Caco-2 (cell line): ENCODE results near the gene ABHD16A. TPM values are rescaled to one million over a fixed set of nuclear protein-coding genes. Genes with fewer than 3 reads are reported as not detected.

Experiments
- BruUV-seq: library from RNA; stranded (reverse); fragments of 400-500 nt; replicated peaks from 2 replicates; lab custom pipeline; 2021; lab: Mats Ljungman, UMichigan
- CTCF ChIA-PET: fragments of 300-600 bp; sonication (Branson Sonifier 250); formaldehyde crosslinking; loops from one replicate; lab custom pipeline; 2022; ENCODE audit warnings: antibody characterized with exemption; lab: Charles Lee
- POLR2A ChIA-PET: fragments of 300-600 bp; sonication (Branson Sonifier 250); formaldehyde crosslinking; loops from one replicate; lab custom pipeline; 2022; ENCODE audit warnings: antibody characterized with exemption; lab: Charles Lee
- DNase-seq, 2 experiments: peaks; one replicate each; pipeline versions ENCODE4 v3.0.0 to v3.0.0-alpha.2; 2020 to 2022
- H3K27me3 ChIP-seq: replicated peaks from 2 replicates; pipeline ENCODE4 v1.6.0; 2011; ENCODE audit warnings: low read length; ENCODE audit not compliant: control insufficient read depth, insufficient read depth
- H3K36me3 ChIP-seq: 2 replicates; pipeline ENCODE4 v1.5.1; 2011; ENCODE audit warnings: low read length; ENCODE audit not compliant: control insufficient read depth, insufficient read depth
- H3K4me1 ChIP-seq: fragments of 250-450 bp; sonication (Bioruptor Pico); 2 replicates; pipeline ENCODE4 v1.5.1; 2020; ENCODE audit warnings: mild to moderate bottlenecking
- H3K4me3 ChIP-seq: 2 replicates; pipeline ENCODE4 v1.5.1; 2011; ENCODE audit warnings: low read depth, mild to moderate bottlenecking, control low read depth, low read length
- H3K9me3 ChIP-seq: fragments of 250-450 bp; sonication (Bioruptor Pico); 2 replicates; pipeline ENCODE4 v1.5.1; 2020; ENCODE audit warnings: mild to moderate bottlenecking, moderate library complexity
- H3K27ac Mint-ChIP-seq: one replicate; pipeline ENCODE4 v1.8.0; 2022; ENCODE audit warnings: mixed read lengths; ENCODE audit not compliant: unreplicated experiment
- H3K27me3 Mint-ChIP-seq: one replicate; pipeline ENCODE4 v1.8.0; 2022; ENCODE audit warnings: mixed read lengths; ENCODE audit not compliant: insufficient read depth, unreplicated experiment
- H3K36me3 Mint-ChIP-seq: one replicate; pipeline ENCODE4 v1.8.0; 2022; ENCODE audit warnings: mild to moderate bottlenecking, mixed read lengths; ENCODE audit not compliant: insufficient read depth, unreplicated experiment
- H3K4me1 Mint-ChIP-seq: one replicate; pipeline ENCODE4 v1.8.0; 2022; ENCODE audit warnings: low read depth, mixed read lengths; ENCODE audit not compliant: unreplicated experiment
- H3K4me3 Mint-ChIP-seq: one replicate; pipeline ENCODE4 v1.8.0; 2022; ENCODE audit warnings: mild to moderate bottlenecking, moderate library complexity, mixed read lengths; ENCODE audit not compliant: unreplicated experiment
- H3K9me3 Mint-ChIP-seq: one replicate; pipeline ENCODE4 v1.8.0; 2022; ENCODE audit warnings: mixed read lengths; ENCODE audit not compliant: unreplicated experiment
- intact Hi-C: fragments of 100-400 bp; cut with micrococcal nuclease; formaldehyde crosslinking; loops from one replicate; pipeline ENCODE4 v1.10.0; 2022; ENCODE audit not compliant: unreplicated experiment
- total RNA-seq: library from RNA; stranded (reverse); gene quantifications from 2 replicates; pipeline ENCODE4 v1.2.3, GENCODE V29; 2022
- TF ChIP-seq, protein P1 (sequence below), 2 experiments: fragments of 200-600 bp in 1 of 2; IDR thresholded peaks; 1 replicate in 1 of 2; 2 replicates in 1 of 2; pipeline versions ENCODE4 v1.5.1 to v1.8.0; 2011 to 2022; ENCODE audit warnings: antibody characterized with exemption in 1 of 2, control low read depth in 1 of 2, inconsistent platforms in 1 of 2, low read depth in 1 of 2, low read length in 1 of 2, mild to moderate bottlenecking in 1 of 2, moderate library complexity in 1 of 2; ENCODE audit not compliant: insufficient read depth in 1 of 2, severe bottlenecking in 1 of 2, unreplicated experiment in 1 of 2

The ABHD16A gene
- total RNA-seq, 1 experiment from 2014 or later: 62.7 TPM

DNA sequence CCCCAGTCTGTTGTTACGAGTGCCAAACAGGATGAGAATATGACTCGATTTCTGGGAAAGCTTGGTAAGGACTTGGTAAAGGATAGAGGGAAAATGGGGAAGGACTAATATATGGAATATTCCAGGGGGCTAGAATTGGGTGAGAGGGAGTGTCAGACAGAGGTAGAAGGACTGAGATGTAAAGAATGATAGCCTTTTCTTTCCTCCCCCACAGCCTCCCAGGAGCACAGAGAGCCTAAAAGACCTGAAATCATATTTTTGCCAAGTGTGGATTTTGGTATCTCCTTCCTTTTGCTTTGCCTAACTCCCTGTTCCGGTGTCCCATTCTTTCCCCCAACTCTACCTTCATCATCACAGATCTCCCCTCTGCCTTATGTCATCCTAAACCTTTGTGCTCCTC is 39.8 kb upstream of the ABHD16A start:
- Mint-ChIP-seq H3K36me3 (peaks cover 50% of the 10 kb centered on the region), H3K4me1 (peaks cover 21% of the 10 kb centered on the region), H3K27ac (no peak overlapping the region), H3K4me3 (no peak overlapping the region), H3K9me3 (no peaks in the 10 kb centered on the region), H3K27me3 (no peaks in the 10 kb centered on the region)
- ChIA-PET POLR2A (no interaction called here), CTCF (no interaction called here)
- Histone ChIP-seq H3K27me3 (no peaks in the 10 kb centered on the region), H3K4me1 (peaks cover 23% of the 10 kb centered on the region), H3K36me3 (peaks cover 3% of the 10 kb centered on the region; the same call in 1 of the 2 replicates), H3K4me3 (no peak overlapping the region), H3K9me3 (no peaks in the 10 kb centered on the region)
- BruUV-seq: no TSS peak
- intact Hi-C loops: no loop called here
- no peak for DNase-seq
- TF ChIP-seq, protein P1, sequence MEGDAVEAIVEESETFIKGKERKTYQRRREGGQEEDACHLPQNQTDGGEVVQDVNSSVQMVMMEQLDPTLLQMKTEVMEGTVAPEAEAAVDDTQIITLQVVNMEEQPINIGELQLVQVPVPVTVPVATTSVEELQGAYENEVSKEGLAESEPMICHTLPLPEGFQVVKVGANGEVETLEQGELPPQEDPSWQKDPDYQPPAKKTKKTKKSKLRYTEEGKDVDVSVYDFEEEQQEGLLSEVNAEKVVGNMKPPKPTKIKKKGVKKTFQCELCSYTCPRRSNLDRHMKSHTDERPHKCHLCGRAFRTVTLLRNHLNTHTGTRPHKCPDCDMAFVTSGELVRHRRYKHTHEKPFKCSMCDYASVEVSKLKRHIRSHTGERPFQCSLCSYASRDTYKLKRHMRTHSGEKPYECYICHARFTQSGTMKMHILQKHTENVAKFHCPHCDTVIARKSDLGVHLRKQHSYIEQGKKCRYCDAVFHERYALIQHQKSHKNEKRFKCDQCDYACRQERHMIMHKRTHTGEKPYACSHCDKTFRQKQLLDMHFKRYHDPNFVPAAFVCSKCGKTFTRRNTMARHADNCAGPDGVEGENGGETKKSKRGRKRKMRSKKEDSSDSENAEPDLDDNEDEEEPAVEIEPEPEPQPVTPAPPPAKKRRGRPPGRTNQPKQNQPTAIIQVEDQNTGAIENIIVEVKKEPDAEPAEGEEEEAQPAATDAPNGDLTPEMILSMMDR (IDR thresholded peaks at IDR 0.05; ENCODE audit: insufficient read depth in 1 of 2, low read depth in 1 of 2, low read length in 1 of 2, severe bottlenecking in 1 of 2, unreplicated experiment in 1 of 2): no peak

DNA sequence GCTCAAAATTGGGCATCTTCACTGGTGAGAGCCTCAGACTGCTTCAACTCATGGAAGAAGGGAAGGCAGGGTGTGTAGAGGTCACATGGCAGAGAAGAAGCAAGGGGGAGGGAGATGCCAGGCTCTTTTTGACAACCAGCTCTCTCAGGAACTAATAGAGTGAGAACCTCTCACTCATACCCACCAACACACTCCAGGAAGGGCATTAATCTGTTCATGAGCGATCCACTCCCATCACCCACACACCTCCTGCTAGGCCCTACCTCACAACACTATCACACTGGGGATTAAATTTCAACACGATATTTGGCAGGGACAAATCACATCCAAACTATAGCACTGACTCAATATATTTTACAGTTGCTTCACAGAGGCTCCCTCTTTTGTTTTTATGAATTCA is 38.7 kb upstream of the ABHD16A start:
- no peak for DNase-seq
- Mint-ChIP-seq H3K27ac (no peak overlapping the region), H3K4me3 (peak overlapping the region; percentile 95), H3K9me3 (no peaks in the 10 kb centered on the region), H3K36me3 (peaks cover 53% of the 10 kb centered on the region), H3K4me1 (peaks cover 22% of the 10 kb centered on the region), H3K27me3 (no peaks in the 10 kb centered on the region)
- peaks cover 22% of the 10 kb centered on the region for H3K4me1 ChIP-seq
- H3K27me3 ChIP-seq: no peaks in the 10 kb centered on the region
- TF ChIP-seq, protein P1 (IDR thresholded peaks at IDR 0.05; ENCODE audit: insufficient read depth in 1 of 2, low read depth in 1 of 2, low read length in 1 of 2, severe bottlenecking in 1 of 2, unreplicated experiment in 1 of 2): no peak
- H3K36me3 ChIP-seq: no peaks in the 10 kb centered on the region
- POLR2A ChIA-PET: interaction anchor here (0.7 kb wide), 1 partner anchor 327 kb away, joined by 9 read pairs; no protein-coding TSS in a partner anchor
- intact Hi-C loops: no loop called here
- no peaks in the 10 kb centered on the region for H3K9me3 ChIP-seq
- CTCF ChIA-PET: interaction anchor here (0.7 kb wide), 1 partner anchor 31 kb away, joined by 3 read pairs; no protein-coding TSS in a partner anchor
- BruUV-seq: no TSS peak
- no peak overlapping the region for H3K4me3 ChIP-seq

DNA sequence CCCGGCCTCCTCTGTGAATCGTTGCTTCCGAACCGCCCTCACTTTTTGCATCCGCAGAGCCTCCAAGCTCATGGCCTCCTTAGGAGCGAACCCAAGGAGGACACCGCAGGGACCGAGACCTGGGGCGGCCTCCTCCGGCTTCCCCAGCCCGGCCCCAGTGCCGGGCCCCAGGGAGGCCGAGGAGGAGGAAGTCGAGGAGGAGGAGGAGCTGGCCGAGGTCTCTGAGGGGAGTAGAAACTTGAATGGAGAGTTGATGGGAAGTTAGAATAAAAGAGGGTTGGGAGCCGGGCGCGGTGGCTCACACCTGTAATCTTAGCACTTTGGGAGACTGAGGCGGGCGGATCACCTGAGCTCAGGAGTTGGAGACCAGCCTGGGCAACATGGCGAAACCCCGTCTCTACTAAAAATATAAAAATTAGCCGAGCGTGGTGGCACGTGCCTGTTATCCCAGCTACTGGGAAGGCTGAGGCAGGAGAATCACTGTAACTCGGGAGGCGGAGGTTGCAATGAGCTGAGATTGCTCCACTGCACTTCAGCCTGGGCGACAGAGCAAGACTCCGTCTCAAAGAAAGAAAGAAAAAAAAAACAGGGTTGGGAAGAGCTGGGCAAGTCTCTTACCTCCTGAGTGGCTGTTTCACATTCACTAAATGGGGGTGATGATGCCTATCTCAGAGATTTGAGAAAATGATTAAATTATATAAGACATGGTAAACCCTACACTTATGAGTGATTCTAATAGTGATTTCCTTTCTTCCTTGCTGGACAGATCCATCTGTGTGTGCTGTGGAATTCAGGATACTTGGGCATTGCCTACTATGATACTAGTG is 37.5 kb upstream of the ABHD16A start:
- Mint-ChIP-seq H3K9me3 (no peaks in the 10 kb centered on the region), H3K4me3 (peak overlapping the region; percentile 95), H3K36me3 (peaks cover 51% of the 10 kb centered on the region), H3K27me3 (no peaks in the 10 kb centered on the region), H3K4me1 (peaks cover 22% of the 10 kb centered on the region), H3K27ac (peak overlapping the region; percentile 98)
- intact Hi-C loops: no loop called here
- CTCF ChIA-PET: interaction anchor here (0.6 to 3.8 kb wide), 8 partner anchors 11 to 158 kb away, joined by 3 to 32 read pairs (median 4); partner anchors contain the start of genes DDAH2 and LSM2
- Histone ChIP-seq H3K9me3 (no peaks in the 10 kb centered on the region), H3K4me3 (peak overlapping the region; percentile 69), H3K4me1 (peaks cover 23% of the 10 kb centered on the region), H3K36me3 (no peaks in the 10 kb centered on the region), H3K27me3 (no peaks in the 10 kb centered on the region)
- DNase-seq: no peak
- POLR2A ChIA-PET: interaction anchor here (0.6 to 3.6 kb wide), 16 partner anchors 11 to 135 kb away, joined by 3 to 32 read pairs (median 3); partner anchors contain the start of genes C6orf47, DDAH2, GPANK1 and HSPA1A
- BruUV-seq: TSS peak; percentile 32
- TF ChIP-seq, protein P1 (IDR thresholded peaks at IDR 0.05; ENCODE audit: insufficient read depth in 1 of 2, low read depth in 1 of 2, low read length in 1 of 2, severe bottlenecking in 1 of 2, unreplicated experiment in 1 of 2): no peak
